Hippocampal formation (tissue), 2 donors: ENCODE measurements around the gene SPSB2.

ENCODE experiments used
- DNase-seq, 2 donors: peaks; one replicate each; lab custom pipeline; 2025; lab: John Stamatoyannopoulos, UW

Gene SPSB2

DNA sequence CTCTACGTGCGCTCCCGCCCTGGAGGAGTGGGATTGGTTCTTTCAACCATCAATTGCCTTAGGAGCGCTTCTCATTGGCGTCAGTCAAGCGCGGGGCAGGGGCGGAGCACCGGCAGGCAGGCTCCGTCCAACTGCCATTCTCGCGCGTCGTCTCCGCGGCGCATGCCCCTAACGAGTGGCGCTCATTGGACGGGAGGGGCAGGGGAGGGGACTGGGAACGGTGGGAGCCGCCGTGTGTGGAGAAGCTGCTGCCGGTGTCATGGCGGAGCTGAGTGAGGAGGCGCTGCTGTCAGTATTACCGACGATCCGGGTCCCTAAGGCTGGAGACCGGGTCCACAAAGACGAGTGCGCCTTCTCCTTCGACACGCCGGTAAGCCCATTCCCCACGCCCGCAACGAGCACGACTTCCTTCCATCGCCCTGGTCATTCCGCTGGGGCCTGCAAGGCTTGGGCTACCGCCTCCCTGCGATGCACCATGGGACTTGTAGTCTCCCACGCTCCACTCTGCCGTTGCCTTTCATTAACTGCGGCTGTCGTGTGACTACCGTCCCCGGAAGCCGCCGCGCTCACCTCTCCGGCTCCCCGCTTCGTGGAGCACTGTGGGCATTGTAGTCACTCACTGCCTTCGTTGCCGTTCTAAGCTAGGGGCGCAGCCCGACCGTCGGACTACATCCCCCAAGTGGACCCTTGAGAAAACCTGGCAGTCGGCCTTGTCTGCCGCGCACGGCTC is 21.0 kb downstream of the SPSB2 start, which contains the start of gene USP5:
USP5 (plus strand) TSS at position 230 of the 730 bp plus-strand sequence; CDS start at position 260, 30 bp downstream.
- DNase-seq, result peak; percentile 99

DNA sequence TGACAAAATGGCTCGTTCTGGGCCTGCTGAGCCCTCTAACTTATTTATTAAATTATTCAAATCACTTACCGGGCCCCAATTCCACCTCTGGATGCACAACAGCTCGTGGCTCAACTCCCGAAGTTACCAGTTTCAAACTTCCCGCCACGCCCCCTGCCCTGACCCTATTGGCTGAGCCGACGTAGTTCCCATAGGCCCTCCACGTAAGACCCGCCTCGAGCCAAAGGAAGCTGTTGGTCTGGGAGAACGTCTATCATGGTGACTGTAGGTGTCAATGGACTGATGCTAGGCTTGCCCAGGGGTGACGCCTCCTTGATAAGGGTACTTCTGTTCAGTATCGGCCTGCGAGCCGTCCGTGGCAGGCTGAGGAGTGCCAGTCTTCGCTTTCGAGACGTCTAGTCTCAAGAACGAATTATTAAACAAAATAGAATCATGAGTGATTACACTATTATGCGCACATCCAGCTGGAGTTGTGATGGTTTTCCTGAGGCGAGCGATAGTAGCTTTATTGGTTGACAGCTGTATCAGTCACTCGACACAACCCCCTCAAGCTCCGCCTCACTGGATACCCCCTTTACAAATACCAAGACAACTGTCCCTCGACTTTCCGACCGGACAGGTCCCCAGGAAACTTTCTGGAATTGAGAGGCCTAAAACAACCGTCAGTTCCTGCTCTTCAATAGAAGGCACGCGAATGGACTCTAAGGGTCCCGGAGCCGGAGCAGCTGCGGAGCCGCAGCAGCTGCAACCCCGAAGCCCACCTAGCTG is 21.8 kb downstream of the SPSB2 start, which contains the start of gene CDCA3:
CDCA3 (minus strand) TSS at position 134 of the 768 bp plus-strand sequence. CDS start 334 bp downstream, outside the sequence.
- DNase-seq, result peak; percentile 90 to 97

DNA sequence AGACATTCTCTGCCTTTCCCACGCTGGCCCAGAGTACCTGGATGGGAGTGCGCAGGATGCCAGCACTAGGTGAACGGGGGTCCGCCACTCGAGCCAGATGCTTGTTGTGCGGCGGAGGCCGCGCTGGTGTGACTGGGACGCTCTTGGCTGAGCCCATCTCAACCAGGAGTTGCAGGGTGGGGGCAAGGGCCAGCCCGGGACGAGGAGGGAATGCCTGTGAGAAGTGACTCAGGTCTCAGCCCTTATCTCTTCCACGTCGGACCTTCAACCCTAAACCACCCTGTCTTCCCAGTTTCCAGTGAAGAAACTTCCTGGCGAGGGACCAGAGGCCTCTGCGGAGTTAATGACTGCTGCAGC is 22.3 kb downstream of the SPSB2 start:
- DNase-seq, result no peak

GRCh38 chr12:6849976-6850560 is 23.0 kb downstream of the SPSB2 start:
- DNase-seq, result no peak

- no peak for DNase-seq
These were observed 23.7 kb downstream of the SPSB2 start for GRCh38 chr12:6849427-6849826.

GRCh38 chr12:6847676-6848075 is 25.4 kb downstream of the SPSB2 start:
- DNase-seq, result no peak

DNA sequence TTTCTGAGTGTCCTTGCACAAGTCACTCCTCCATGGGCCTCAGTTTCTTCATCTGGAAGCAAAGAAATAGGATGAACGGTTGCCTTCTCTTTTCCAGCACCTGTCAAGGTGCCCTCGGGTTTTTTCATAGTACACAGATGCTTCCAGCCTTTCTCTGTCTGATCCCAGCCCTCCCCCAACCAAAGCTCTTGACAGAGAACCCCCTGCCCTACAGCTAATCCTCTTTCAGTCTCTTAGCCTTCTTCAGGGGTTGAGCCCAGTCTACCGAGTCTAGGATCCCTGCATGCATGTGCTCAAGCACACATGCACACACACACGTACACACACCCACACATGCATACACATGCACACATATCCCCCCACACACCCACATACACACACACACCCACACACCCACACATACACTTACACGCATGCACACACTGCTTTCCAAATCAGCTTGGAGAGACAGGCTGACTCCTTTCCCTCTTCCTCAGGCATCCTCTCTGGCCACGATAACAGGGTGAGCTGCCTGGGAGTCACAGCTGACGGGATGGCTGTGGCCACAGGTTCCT is 26.7 kb downstream of the SPSB2 start:
- no peak for DNase-seq

GRCh38 chr12:6845395-6845794 is 27.7 kb downstream of the SPSB2 start:
- no peak for DNase-seq

DNA sequence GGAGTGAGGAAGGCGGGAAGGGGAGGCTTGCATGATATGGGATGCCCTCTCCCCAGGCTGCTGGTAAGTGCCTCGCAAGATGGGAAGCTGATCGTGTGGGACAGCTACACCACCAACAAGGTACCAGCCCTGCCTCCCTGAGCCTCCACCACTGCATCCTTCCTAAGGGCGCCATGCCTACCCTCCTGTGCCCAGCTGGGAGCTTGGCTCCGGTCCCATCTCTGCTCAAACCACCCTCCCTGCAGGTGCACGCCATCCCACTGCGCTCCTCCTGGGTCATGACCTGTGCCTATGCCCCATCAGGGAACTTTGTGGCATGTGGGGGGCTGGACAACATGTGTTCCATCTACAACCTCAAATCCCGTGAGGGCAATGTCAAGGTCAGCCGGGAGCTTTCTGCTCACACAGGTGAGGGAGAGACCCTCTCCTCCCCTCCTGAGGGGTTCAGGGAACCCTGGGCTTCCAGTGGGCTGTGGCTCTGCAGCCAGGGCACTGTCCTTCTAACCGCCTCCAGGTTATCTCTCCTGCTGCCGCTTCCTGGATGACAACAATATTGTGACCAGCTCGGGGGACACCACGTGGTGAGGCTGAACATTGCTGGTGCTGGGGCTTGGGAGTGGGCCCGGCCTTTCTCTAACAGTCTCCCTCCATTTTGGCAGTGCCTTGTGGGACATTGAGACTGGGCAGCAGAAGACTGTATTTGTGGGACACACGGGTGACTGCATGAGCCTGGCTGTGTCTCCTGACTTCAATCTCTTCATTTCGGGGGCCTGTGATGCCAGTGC is 29.8 kb downstream of the SPSB2 start:
- DNase-seq, result no peak

DNA sequence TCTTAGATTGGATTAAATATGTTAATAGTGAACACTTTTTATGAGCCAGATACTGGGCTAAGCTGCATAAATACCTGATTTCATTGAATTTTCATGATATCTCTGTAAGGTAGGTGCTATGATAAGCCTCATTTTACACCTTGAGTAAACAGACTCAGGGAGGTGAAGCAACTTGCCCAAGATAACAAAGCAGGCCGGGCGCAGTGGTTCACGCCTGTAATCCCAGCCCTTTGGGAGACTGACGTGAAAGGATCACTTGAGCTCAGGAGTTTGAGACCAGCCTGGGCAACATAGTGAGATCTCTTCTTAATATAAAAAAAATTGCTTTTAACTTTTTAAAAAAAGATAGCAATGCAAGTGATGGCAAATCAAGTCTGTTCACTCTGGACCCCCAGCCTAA is 31.0 kb downstream of the SPSB2 start:
- DNase-seq, result no peak

DNA sequence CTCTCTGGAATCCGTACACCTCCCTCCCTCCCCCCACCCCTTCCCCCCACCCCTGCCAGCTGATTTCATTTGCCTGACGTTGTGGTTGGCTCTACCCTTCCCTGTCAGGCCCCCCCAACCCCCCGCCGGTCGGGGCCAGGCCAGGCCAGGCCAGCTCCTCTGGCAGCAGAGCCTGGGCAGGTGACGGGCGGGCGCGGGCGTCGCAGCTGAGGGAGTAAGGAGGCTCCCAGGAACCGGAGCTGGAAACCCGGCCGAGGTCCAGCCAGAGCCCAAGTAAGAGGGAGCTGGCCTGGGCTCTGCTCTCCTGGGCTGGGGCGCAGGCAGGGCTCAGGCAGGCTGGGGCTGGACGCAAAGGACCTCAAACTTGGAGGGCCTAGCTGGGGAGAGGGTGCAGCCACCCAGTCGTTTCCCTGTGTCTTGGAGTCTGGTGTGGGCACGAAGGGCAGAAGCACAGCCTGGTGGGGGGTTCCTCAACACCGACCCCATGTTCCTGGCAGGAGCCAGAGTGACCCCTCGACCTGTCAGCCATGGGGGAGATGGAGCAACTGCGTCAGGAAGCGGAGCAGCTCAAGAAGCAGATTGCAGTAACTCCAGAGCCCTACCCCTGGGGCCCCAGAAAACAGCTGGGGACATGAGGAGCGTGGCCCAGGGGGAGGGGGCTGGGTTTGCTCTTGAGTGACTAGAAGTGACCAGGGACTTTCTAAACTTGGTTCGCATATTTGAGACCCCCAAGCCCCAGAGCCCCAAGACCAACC is 32.2 kb downstream of the SPSB2 start, which contains the start of gene GNB3:
GNB3 (plus strand) TSS at position 165 of the 755 bp plus-strand sequence; CDS start at position 528, 363 bp downstream.
- DNase-seq, result no peak

DNA sequence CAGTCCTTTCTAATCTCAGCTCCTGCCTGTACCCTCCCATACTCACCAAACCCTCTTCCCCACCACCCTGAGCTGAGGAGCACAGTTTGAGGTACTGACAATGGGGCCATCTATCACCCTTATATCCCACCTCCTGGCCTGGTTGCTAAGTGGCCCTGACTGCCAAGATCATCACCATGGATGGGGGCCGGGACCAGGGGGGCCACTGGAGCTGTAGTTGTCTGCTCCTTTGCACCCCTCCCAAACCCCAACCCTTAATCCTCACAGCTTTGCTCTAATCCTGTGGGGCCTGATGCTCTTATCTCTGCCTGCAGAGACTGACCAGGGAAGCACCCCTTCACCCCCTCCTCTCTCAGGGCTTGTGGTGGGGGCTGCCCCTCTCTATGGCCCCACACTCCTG is 32.8 kb downstream of the SPSB2 start:
- no peak for DNase-seq

DNA sequence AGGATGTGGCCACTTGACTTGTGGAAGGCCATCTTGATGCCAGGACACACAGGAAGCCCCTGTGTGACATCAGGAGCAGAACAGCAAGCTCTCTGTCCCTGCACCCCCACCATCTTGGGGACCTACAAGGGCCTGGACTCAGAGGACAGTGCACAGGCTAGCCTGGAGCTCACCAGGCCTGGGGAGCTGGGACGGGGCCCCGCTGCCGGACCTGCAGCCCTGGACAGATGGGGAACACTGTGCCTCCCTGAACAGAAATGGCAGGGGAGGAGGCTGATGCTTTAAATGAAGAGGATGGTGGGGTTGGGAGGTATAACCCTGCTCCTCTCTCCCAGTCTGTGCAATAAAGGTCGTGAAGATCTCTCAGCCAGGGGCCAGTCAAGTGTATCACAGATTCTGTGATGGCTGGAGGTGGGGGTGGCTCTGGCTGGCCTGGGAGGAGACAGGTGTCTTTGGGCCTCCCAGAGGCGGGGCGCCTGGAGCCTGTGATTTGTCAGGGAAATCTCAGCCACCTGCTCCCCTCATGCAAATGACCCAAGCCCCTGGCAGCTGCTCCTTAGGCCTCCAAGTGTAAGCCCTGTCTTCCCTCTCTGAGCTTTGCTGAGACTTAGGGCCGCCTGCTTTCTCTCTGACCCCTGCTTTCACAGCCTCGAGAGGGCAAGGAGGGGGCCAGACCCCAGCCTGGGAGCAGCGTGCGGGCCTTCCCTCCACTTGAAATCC is 33.5 kb downstream of the SPSB2 start:
- no peak for DNase-seq

DNA sequence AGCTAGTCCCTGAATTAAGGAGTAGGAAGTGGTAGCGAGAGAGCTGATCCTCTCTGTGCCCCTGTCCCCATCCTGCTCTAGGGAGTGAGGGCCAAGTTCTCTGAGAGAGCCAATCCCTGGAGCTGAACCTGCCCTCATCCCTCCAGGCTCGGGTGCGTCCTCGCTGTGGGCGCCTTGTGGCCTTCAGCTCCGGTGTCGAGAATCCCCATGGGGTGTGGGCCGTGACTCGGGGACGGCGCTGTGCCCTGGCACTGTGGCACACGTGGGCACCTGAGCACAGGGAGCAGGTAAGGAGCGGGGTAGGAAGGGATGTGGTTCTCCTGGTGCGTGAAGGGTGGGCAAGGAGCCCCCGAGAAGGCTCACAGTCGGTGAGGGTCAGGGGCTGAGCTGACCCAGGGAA is 34.2 kb downstream of the SPSB2 start:
- no peak for DNase-seq

- no peak for DNase-seq
These were observed 35.6 kb downstream of the SPSB2 start for GRCh38 chr12:6837370-6838060.

DNA sequence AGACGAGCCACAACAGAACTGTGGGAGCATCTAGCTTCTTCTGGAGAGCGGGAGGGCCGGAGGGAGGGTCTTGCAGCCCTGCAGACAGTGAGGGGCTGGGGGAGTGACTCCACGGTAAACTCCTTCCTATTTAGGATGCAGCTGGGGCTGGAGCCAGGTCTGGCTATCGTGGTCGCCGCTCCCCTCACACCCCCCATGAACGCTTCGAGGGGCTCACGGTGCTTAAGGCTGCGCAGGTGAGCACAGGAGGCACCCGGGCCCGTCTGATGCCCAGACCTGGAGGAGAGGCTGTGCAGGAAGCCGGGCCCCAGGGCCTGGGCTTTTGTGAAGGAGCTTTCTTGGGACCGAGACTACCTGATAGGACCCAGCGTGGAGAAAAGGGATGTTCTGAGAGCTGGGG is 36.3 kb downstream of the SPSB2 start:
- no peak for DNase-seq

DNA sequence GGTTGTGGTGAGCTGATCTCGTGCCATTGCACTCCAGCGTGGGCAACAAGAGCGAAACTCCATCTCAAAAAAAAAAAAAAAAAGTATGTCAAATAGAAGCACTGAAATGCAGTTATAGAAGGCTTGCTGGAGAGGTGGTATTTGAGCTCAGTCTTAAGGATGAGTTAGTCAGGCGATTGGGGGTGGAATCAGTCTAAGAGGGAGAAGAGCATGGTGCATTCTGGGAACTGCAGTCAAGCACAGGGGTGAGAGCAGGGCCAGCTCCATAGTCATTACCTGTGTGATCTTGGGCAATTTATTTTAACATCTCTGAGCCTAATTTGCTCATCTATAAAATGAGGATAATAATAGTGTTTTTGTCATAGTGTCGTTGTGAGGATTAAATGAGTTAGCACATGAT is 38.2 kb downstream of the SPSB2 start:
- DNase-seq, result no peak

DNA sequence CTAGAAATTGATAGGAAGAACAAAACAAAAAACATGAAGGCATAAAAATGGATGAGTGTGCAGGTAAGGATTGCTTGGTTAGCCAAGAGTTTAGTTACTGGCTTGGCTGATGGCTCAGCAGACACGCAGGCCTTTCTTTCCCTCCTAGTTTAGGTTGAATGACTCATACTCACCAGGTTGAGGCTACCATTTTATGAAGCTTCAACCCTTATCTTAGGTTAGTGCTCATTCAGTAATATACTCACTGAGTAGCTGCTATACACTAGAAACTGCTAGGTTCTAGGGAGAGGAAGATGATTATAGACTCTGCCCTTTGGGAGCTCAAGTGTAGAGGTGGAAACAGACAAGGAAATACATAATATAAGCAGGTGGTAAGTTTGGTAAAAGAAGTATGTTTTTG is 38.8 kb downstream of the SPSB2 start:
- DNase-seq, result no peak

GRCh38 chr12:6833189-6833890 is 39.8 kb downstream of the SPSB2 start:
- DNase-seq, result no peak
